GM21786 (cell line): ENCODE measurements around the gene DIP2C.
"Not testable (repeated sequence)": the region's sequence is repeated elsewhere in the genome, so short reads cannot be mapped to it uniquely, and the experiment has no call there.

Experiments used
- ATAC-seq: cut with Tn5 transposase; IDR thresholded peaks from one replicate; pipeline ENCODE4 v1.9.1; 2021; ENCODE audit not compliant: unreplicated experiment

DIP2C gene

GRCh38 chr10:598415-599170 lies 90.9 kb downstream of the DIP2C start:
- ATAC-seq = no peak

GRCh38 chr10:597976-598375 lies 91.5 kb downstream of the DIP2C start:
- ATAC-seq = no peak

GRCh38 chr10:596725-597345 lies 92.6 kb downstream of the DIP2C start:
- no peak for ATAC-seq

GRCh38 chr10:596131-596530 lies 93.3 kb downstream of the DIP2C start:
- not testable (repeated sequence) for ATAC-seq

GRCh38 chr10:595473-595872 lies 94.0 kb downstream of the DIP2C start:
- ATAC-seq = no peak

GRCh38 chr10:594584-595270 lies 94.7 kb downstream of the DIP2C start:
- ATAC-seq = no peak

- no peak for ATAC-seq
Measured at GRCh38 chr10:593901-594457, 95.5 kb downstream of the DIP2C start.

- ATAC-seq = no peak
Measured at GRCh38 chr10:593421-593820, 96.0 kb downstream of the DIP2C start.

- ATAC-seq = no peak
Measured at GRCh38 chr10:593016-593415, 96.5 kb downstream of the DIP2C start.

- no peak for ATAC-seq
Measured at GRCh38 chr10:591646-592045, 97.8 kb downstream of the DIP2C start.

- ATAC-seq = no peak
Measured at GRCh38 chr10:590721-591120, 98.7 kb downstream of the DIP2C start.

GRCh38 chr10:589961-590680 lies 99.3 kb downstream of the DIP2C start:
- no peak for ATAC-seq

GRCh38 chr10:588246-589165 lies 101.0 kb downstream of the DIP2C start:
- no peak for ATAC-seq

GRCh38 chr10:586716-587115 lies 102.8 kb downstream of the DIP2C start:
- no peak for ATAC-seq

- no peak for ATAC-seq
Measured at GRCh38 chr10:586151-586550, 103.3 kb downstream of the DIP2C start.

- no peak for ATAC-seq
Measured at GRCh38 chr10:585502-585901, 104.0 kb downstream of the DIP2C start.

GRCh38 chr10:584497-585290 lies 104.8 kb downstream of the DIP2C start:
- ATAC-seq = not testable (repeated sequence)

GRCh38 chr10:583433-583832 lies 106.0 kb downstream of the DIP2C start:
- ATAC-seq = no peak

- ATAC-seq = no peak
Measured at GRCh38 chr10:581776-582330, 107.6 kb downstream of the DIP2C start.
